NCI-H2227 (cell line): ENCODE results near the gene TTC32.
A peak's percentile ranks its signal among the peaks of the same experiment; 100 is the strongest.

Source experiments
- DNase-seq: peaks from one replicate; lab custom pipeline; 2025; ENCODE audit not compliant: unreplicated experiment; lab: John Stamatoyannopoulos, UW

TTC32 gene

GRCh38 chr2:19878268-19879046, 23.3 kb downstream of the TTC32 start:
- no peak for DNase-seq

DNA sequence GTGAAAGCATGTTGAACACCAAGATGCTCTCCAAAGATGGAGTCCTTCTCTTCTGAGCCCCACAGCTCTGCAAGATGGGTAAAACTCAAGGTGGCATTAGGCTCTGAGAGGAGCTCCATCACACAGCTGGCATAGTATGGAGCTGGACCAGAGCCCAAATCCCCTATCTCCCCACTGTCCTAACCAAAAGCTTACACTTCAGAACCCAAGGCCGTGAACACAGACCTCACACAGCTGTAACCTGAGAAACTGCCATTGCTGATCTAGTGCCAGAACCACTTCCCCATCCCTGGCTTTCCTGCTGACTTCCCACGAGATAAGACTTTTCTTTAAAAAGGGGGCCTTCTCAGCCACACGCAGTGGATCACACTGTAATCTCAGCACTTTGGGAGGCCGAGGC, 25.0 kb downstream of the TTC32 start:
- no peak for DNase-seq

DNA sequence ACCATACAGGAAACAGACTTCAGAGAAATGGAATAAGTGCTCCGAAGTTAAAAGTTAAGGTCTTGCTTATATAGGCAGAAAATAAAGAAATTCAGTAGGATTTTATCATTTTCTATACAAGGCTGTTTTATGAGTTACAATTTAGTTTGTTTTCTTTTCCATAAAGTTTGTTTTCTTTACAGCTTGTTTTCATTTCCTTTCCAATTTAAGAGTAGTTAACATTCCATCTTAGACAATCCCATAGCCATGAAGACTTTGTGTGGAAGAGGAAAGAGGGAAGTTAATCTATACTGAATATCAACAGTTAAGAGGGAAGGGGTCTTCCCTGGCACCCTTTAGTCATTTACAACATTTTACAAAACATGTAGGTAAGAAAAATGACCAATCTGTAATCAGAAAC, 26.5 kb downstream of the TTC32 start:
- DNase-seq, result no peak

GRCh38 chr2:19874726-19875125, 27.1 kb downstream of the TTC32 start:
- DNase-seq, result no peak

DNA sequence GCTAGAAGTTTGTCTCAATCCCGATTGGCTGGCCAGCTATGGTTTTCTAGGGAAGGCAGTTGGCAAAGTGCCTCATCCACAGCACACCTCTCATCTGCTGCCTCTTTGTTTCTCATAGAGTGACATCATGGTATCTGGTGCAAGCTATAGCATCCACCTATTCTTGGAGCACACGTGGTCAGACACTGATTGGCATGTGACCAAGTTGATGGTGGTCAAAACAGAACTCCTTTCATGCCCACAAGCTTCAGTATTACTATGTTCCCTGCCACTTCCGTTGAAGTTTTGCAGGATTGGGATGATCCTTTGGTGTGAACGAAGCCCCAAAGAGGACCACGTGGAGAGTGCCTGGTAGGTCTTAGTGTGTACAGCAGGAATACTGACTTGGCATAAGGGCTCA, 28.8 kb downstream of the TTC32 start:
- DNase-seq, result no peak

GRCh38 chr2:19872302-19872701, 29.5 kb downstream of the TTC32 start:
- DNase-seq, result no peak

DNA sequence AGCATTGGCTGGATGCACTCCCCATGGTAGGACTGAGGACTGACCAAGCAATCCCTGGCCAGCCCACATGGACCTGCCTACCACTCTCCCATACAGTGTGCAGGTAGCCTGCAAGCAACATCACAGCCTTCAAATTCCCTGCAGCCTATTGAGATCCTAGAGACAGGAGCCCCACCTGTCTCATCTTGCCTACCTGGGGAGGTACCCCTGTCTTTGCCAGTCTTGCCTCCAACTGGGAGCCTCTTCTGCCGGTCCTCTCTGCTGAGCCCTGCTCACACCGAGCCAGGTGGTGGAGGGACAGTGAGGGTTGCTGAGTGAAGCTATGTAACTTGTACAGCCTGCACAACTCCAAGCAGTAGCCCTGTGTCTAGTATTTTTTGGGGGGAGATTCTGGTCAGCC, 29.9 kb downstream of the TTC32 start:
- no peak for DNase-seq

DNA sequence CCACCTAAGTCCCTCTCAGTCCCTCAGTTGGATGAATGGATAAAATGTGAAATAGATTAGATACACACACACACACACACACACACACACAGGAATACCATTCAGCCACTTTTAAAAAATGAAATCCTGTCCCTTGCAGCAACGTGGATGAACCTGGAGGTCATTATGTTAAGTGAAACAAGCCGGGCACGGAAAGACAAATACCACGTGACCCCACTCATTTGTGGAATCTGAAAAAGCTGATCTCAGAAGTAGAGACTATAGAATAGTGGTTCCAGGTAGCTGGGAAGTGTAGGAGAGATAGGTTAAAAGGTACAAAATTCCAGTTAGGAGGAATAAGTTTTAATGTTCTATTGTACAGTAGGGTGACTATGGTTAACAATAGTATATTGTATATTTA, 31.0 kb downstream of the TTC32 start:
- DNase-seq, result no peak

DNA sequence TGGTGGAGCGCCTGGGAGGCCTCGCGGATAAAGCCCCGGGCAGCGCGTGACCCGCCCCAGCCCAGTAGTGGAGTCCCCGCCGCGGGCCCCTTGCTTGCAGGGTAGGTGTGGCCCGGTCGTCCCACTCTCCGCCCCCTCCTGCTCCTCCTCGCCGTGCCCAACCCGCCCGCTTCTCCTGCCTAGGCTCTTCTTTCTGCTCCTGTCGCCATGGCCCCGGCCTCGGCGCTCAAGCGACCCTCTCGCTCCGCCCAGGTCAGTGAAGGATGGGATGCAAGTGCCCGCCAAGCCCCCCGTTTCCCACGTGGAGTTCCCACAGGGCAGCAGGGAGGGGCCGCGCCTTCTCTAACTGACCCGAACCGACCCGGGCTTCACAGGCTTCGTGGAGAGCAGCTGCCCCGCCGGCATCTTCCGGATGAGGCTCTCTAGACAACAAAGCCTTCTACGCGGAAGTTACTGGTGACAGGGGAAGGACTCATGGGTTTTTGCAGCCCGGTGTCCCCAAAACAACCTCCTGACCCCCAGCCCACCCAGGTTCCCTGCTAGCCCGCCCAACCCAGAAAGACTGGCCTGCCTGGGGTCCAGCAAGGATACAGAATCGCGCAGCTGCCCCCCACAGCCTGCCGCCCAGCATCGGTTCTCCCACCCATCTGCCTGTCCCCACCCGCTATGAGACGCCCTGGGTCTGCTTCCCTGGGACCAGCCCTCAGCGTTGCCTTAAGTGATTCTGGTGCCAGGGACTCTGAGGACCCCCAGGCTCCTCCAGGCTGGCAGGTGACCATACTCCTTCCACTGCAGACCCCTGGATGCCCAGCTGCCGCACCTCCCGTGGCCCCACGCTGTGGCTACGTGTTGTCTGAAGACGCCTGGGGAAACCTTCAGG, 32.8 kb downstream of the TTC32 start:
- DNase-seq, result peak; percentile 63

GRCh38 chr2:19868224-19868623, 33.6 kb downstream of the TTC32 start:
- DNase-seq, result no peak

DNA sequence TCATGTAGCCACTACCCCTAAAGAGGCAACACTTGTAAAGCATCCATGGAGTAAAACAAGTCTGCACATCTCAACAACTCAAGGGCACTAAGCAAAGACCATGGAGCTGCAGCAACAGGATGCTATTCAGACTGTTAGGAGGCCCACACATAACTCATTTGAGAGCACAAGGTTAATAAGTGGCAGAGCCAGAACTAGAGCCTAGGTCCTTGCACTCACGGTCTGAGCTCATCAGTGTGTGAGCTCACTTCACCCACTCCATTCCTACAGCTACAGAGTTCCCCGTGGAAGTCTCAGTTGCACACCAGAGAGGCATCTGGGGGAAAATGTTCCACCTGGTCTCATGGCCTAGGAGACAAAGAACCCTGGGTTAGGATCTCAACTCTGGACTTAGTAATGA, 35.0 kb downstream of the TTC32 start:
- DNase-seq, result no peak

DNA sequence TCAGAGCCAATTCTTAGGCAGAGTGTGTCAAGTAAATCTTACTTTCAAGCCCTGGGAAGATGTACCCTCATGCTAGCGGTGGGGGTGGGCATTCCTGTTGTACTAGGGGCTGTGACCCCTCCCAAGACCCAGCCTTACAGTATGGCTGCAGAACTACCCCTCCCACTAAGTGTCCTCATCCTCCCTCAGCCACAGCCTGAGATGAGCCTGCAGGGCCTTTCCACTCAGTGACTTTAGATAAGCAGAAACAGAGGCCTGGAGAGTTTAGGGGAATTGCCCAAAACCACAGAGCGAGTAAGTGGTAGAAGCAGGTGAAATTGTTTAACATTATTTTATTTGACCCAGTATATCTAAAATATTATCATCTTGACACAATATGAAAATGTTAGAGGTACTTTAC, 36.6 kb downstream of the TTC32 start:
- DNase-seq, result no peak

- DNase-seq, result no peak
Measured at GRCh38 chr2:19864381-19864780, 37.4 kb downstream of the TTC32 start.

DNA sequence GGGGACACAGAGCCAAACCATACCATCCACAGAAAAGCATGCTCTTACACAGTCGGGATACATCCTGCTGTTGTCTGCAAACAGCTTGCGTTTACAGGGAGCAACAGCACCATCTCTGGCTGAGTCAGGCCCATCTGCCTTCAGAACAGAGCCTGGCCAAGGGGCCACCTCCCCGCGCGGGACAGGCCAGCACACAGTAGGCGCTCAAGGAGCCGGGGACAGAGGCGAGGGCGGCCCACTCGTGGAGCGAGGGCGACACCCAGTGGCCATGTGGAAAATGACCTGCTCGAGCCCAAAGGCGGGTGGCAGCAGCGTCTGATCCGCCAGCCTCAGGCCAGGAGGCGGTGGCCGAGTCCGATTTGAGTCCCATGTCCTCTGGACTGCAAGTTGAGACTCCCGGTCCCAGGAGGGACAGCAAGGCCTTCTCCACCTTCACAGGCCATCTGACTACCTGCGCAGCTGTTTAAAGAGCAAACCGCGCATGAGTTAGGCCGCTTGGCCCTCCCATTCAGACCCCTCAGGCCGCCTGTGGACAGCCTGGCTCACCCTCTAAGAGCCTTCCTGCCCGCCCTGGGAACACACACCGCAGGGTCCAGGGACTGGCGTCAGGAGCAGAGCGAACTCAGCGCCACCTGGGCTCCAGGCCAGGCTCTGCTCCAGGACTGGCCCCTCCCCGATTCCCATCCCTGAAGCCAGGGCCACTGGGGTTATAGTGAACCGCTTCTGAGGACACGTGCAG, 38.3 kb downstream of the TTC32 start:
- peak; percentile 65 for DNase-seq

DNA sequence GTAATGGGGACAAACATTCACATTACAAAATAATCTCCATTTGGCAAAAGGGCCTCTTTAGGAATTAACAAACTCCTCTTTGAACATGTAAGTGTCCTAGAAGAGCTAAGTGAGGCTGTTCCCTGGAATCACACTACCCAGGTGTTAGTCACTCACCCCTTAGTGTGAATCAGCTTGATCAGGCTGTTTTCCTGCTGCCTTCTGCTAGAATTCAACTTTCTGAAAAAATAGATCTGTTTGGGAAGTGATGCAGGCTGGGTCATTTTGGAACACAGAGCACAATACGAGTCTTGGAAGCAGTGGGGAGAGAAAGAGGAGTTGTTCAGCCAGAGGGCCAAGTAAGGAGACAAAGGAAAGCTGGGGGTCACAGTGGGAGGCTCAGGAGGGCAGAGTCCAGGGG, 40.0 kb downstream of the TTC32 start:
- no peak for DNase-seq

DNA sequence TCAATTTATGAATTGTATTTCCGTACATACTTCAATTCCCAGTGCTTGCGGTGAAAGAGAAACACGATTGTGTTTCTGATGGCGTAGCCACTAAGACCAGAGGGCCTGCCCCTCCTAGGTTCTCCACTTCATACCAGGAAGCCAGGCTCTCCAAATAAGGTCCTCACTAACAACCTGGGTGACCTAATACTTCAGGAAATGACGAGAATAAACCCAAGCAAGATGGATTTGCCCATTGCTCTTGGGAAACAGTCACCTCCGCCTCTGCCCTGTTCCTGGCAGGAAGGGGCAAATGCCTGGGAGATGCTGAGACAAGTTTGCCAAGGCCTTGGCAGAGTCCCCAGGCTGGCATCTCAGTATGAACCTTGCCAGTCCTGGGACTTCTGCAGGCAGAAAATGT, 41.8 kb downstream of the TTC32 start:
- no peak for DNase-seq

- DNase-seq, result no peak
Measured at GRCh38 chr2:19859565-19859964, 42.2 kb downstream of the TTC32 start.

DNA sequence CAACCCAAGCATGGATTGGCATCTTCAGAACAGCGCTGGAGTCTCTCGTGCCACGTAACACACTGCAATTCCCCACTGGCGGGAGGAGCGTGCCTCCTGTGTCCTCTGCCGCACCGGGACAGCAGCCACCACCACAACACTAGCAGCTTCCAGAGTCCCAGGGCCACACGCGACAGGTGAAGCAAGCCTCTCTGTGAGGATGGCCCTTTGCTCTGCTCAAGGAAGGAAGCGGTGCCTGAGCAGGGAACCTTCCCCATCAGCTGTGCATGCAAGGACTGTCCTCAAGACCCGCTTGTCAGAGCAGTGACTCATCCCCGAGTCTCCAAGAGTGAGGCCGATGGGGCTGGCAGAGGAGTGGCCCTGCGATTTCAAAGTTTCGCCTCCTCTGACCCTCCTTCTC, 44.0 kb downstream of the TTC32 start:
- DNase-seq, result no peak

GRCh38 chr2:19857100-19857499, 44.7 kb downstream of the TTC32 start:
- DNase-seq, result no peak

DNA sequence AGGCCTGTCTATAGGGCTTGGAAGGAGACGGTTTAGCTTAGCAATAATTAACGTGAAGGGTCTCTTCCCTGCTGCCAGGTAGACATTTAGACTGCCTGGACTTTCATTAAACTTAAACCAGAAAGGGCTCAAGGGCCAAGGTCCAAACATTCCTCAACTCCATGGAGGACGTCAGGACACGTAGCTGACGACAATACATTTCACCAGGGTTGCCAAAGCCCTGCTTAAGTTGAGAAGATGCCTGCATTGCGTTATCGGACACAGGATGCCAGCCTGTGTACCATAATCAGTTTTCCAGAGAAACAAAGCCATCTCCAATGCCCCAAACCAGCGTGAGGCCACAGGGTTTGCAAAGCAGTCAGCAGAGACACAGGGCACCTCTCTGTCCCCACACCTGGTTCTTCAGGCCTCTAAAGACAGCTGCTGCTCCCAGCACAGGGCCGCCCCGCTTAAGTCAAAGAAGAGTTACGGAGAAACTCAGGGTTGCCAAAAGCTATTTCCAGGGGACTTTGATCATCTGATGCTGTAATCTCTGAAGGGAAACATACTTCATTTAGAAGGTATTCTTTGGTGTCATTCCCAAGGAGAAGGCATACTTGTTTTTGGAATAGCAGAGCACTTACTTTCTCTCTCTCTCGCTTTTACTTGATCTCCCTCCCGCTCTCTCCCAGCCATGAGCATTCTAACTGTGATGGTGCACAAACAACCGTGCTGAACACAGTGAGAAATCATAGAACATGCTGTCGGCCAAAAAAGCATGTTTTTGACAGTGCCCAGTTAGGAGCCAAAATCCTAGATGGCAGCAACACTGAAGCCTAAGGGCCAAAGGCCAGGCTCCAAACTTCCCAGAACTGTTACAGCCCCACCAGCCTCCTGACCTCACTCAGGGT, 46.0 kb downstream of the TTC32 start:
- no peak for DNase-seq
